Measurements from ENCODE around the gene PPP2R5C. TPM values are rescaled to one million over a fixed set of nuclear protein-coding genes. Genes with fewer than 3 reads are reported as not detected.
"Not testable (repeated sequence)": the region's sequence is repeated elsewhere in the genome, so short reads cannot be mapped to it uniquely, and the experiment has no call there.

Gene PPP2R5C
- total RNA-seq, 1 donor from 2014 or later, result 134 TPM

DNA sequence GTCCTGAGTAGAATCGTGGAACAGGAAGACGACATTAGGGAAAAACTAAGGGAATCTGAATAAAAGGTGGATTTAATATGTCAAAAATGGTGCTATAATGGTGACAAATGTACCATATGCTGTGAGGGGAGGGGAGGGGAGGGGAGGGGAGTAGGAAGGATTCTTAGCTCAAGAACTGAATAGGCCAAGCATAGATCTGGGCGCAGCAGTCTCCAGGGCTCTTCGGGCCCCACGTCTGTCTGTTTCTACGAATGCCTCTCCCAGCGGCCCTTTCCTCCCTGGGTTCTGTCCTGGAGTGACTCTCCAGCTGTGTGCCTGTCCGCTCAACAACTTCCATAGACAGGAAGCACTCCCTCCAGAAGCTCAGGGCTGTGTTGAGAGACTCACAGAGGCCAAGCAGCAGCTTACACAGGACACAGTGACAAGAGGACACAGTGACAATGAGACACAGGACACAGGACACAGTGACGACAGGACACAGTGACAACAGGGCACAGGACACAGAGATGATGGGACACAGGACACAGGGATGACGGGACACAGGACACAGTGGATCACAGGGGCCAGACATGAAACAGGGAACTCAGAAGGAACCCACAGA, 42.4 kb upstream of the PPP2R5C start:
- H3K27me3 Mint-ChIP-seq (ENCODE audit: low read depth), result no peaks in the 10 kb centered on the region
- no peaks in the 10 kb centered on the region for H3K36me3 Mint-ChIP-seq (ENCODE audit: low read depth)
- DNase-seq (ENCODE audit: low read depth, low spot score), result no peak
- no peak overlapping the region for H3K4me3 Mint-ChIP-seq
- H3K27ac Mint-ChIP-seq (ENCODE audit: unreplicated experiment), result no peak overlapping the region
- H3K9me3 Mint-ChIP-seq, result peaks cover 7% of the 10 kb centered on the region
- TF ChIP-seq, protein P1, sequence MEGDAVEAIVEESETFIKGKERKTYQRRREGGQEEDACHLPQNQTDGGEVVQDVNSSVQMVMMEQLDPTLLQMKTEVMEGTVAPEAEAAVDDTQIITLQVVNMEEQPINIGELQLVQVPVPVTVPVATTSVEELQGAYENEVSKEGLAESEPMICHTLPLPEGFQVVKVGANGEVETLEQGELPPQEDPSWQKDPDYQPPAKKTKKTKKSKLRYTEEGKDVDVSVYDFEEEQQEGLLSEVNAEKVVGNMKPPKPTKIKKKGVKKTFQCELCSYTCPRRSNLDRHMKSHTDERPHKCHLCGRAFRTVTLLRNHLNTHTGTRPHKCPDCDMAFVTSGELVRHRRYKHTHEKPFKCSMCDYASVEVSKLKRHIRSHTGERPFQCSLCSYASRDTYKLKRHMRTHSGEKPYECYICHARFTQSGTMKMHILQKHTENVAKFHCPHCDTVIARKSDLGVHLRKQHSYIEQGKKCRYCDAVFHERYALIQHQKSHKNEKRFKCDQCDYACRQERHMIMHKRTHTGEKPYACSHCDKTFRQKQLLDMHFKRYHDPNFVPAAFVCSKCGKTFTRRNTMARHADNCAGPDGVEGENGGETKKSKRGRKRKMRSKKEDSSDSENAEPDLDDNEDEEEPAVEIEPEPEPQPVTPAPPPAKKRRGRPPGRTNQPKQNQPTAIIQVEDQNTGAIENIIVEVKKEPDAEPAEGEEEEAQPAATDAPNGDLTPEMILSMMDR (conservative IDR thresholded peaks at IDR 0.05), result no peak
- peaks cover 29% of the 10 kb centered on the region for H3K4me1 Mint-ChIP-seq

DNA sequence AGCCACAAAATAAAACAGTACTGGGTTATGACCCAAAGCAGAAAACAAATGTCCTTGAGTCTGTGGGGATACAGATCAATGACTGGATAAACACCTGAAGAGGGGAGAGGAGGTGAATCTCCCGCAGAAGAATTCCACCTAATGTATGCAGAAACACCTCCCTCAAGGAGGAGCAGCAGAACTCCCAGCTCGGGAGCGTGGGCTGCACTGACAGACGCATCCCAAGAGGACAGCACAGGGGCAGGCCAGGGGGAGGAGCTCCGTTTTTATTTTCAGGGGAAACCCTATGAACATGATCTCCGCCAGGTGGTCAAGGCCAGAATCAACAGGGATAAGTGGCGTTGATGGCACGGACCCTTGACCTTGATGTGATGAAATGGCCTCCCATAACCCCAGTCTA, 41.8 kb upstream of the PPP2R5C start:
- no peak overlapping the region for H3K4me3 Mint-ChIP-seq
- TF ChIP-seq, protein P1 (conservative IDR thresholded peaks at IDR 0.05), result no peak
- peaks cover 5% of the 10 kb centered on the region for H3K9me3 Mint-ChIP-seq
- H3K4me1 Mint-ChIP-seq, result peaks cover 29% of the 10 kb centered on the region
- no peaks in the 10 kb centered on the region for H3K27me3 Mint-ChIP-seq (ENCODE audit: low read depth)
- no peak for DNase-seq (ENCODE audit: low read depth, low spot score)
- no peaks in the 10 kb centered on the region for H3K36me3 Mint-ChIP-seq (ENCODE audit: low read depth)
- H3K27ac Mint-ChIP-seq (ENCODE audit: unreplicated experiment), result no peak overlapping the region

DNA sequence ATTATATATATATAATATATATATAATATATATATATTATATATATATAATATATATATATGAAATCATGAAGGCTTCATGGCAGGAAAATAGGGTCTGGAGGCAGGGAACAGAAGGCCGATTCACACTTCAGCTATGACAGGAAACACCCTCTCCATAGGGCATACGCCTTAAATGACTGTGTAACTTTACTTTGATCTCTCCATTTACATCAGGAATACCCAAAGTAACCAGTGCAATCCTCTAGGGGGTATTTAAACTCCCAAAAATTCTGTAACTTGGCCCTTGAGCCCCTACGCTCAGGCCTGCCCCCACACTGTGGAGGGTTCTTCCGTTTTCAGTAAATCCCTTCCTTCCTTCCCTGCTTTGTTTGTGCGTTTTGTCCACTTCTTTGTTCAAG, 40.4 kb upstream of the PPP2R5C start:
- no peak for DNase-seq (ENCODE audit: low read depth, low spot score)
- peaks cover 34% of the 10 kb centered on the region for H3K4me1 Mint-ChIP-seq
- peak overlapping the region; percentile 39 for H3K27ac Mint-ChIP-seq (ENCODE audit: unreplicated experiment)
- peaks cover 5% of the 10 kb centered on the region for H3K9me3 Mint-ChIP-seq
- H3K27me3 Mint-ChIP-seq (ENCODE audit: low read depth), result no peaks in the 10 kb centered on the region
- TF ChIP-seq, protein P1 (conservative IDR thresholded peaks at IDR 0.05), result no peak
- no peak overlapping the region for H3K4me3 Mint-ChIP-seq
- no peaks in the 10 kb centered on the region for H3K36me3 Mint-ChIP-seq (ENCODE audit: low read depth)

DNA sequence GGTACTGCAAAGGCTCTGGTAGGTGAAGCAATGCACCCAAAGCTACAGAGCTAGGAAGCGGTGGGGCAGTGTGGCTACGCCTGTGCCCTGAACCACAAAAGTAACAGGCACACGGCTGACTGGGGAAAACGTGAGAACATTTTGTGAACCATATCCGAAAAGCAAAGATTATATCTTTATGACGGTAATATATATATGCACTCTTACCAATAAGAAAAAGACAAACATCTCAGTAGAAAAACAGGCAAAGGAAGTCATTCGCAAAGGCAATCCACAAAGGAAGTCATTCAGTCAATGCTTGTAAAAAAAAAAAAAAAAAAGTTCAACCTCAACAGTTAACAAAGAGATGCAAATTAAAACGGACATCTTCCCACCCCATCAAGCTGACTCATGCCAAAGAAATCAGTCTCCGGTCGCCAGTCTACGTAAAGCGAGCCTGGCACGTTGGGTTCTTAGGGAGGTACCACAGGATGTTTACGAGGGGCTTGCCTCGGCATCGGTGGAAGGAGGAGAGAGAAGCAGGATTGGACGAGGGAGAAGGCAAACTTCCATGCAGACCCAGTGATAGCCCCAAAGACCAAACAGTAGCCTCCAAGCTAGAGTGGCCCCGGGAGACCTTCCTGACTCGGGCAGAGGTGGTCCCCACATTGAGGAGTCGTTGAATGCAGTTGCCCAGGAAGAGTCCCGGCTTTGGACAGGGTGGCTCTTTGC, 39.4 kb upstream of the PPP2R5C start:
- Mint-ChIP-seq H3K27ac (ENCODE audit: unreplicated experiment) (peak overlapping the region; percentile 99), H3K36me3 (ENCODE audit: low read depth) (no peaks in the 10 kb centered on the region), H3K27me3 (ENCODE audit: low read depth) (no peaks in the 10 kb centered on the region), H3K4me1 (peaks cover 33% of the 10 kb centered on the region), H3K4me3 (peak overlapping the region; percentile 17), H3K9me3 (peaks cover 5% of the 10 kb centered on the region)
- TF ChIP-seq, protein P1 (conservative IDR thresholded peaks at IDR 0.05), result no peak
- DNase-seq (ENCODE audit: low read depth, low spot score), result no peak

DNA sequence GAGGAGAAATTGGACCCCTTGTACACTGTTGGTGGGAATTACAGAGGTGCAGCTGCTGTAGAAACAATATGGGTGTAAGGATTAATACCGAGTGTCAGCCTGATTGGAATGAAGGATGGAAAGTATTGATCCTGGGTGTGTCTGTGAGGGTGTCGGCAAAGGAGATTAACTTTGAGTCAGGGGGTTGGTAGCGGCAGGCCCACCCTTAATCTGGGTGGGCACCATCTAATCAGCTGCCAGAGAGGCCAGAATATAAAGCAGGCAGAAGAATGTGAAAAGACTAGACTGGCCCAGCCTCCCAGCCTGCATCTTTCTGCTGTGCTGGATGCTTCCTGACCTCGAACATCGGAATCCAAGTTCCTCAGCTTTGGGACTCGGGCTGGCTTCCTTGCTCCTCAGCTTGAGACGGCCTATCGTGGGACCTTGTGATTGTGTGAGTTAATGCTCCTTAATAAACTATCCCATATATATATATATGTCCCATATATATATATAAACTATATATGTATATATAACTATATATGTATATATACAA, 38.4 kb upstream of the PPP2R5C start:
- Mint-ChIP-seq H3K4me1 (peaks cover 33% of the 10 kb centered on the region), H3K9me3 (peaks cover 5% of the 10 kb centered on the region), H3K4me3 (no peak overlapping the region), H3K27ac (ENCODE audit: unreplicated experiment) (peak overlapping the region; percentile 57), H3K36me3 (ENCODE audit: low read depth) (no peaks in the 10 kb centered on the region), H3K27me3 (ENCODE audit: low read depth) (no peaks in the 10 kb centered on the region)
- DNase-seq (ENCODE audit: low read depth, low spot score), result no peak
- TF ChIP-seq, protein P1 (conservative IDR thresholded peaks at IDR 0.05), result no peak

DNA sequence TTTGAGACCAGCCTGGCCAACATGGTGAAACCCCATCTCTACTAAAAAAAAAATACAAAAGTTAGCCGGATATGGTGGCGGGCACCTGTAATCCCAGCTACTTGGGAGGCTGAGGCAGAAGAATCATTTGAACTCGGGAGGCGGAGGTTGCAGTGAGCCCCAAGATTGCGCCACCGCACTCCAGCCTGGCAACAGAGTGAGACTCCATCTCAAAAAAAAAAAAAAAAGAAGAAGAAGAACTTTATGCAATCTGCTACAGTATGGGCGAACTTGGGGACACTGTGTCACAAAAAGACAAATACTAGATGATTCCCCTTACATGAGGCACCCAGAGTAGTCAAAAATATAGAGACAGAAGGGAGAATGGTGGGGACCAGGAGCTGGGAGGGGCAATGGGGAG, 35.9 kb upstream of the PPP2R5C start:
- H3K36me3 Mint-ChIP-seq (ENCODE audit: low read depth); H3K27ac Mint-ChIP-seq (ENCODE audit: unreplicated experiment); H3K27me3 Mint-ChIP-seq (ENCODE audit: low read depth); H3K9me3 Mint-ChIP-seq; H3K4me3 Mint-ChIP-seq; DNase-seq (ENCODE audit: low read depth, low spot score): not testable (repeated sequence)
- H3K4me1 Mint-ChIP-seq, result peaks cover 22% of the 10 kb centered on the region

Data from neural crest cell (in vitro differentiated cells).